Measurements from ENCODE around the gene EFTUD2.

The EFTUD2 gene

DNA sequence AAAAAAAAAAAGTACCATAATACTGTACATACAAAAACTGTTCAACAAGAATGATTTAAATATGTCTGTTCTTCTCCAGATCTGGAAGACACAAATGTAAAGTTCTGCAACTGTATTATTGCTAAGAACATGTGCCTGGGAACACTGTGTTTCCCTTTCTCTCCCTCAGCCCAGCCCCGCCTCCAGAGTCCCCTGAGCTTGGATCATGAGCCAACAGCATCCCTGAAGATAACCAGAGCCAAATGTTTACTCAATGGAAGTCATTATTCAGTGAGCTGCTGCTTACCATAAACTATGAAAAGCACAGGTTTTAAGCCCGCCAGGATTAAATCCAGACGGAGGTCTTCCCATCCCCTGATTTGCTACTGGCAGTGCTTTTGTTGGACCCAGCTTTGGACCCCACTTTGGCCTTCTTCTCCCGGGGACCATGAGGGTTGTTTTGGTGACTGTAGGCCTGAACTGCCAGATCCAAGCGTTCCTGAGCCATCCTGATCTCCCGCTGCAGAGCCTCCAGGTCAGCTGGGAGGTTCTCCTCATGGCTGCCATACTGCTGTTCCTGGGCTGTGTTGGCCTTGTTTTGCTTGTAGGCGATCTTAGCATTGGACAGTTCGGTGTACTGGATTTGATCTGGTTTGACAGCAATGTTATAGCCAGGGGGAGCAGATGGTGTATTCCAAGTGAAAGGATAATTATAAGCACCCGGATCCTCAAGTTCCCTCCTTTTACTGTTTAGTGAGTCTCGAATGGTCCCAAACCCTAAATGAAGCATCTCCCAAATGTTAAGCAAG is 94.7 kb downstream of the EFTUD2 start:
- H3K4me3 ChIP-seq (ENCODE audit: low read depth, low read length), result no peak overlapping the region
- DNase-seq (ENCODE audit: low read depth), result no peak
- TF ChIP-seq, protein P1, sequence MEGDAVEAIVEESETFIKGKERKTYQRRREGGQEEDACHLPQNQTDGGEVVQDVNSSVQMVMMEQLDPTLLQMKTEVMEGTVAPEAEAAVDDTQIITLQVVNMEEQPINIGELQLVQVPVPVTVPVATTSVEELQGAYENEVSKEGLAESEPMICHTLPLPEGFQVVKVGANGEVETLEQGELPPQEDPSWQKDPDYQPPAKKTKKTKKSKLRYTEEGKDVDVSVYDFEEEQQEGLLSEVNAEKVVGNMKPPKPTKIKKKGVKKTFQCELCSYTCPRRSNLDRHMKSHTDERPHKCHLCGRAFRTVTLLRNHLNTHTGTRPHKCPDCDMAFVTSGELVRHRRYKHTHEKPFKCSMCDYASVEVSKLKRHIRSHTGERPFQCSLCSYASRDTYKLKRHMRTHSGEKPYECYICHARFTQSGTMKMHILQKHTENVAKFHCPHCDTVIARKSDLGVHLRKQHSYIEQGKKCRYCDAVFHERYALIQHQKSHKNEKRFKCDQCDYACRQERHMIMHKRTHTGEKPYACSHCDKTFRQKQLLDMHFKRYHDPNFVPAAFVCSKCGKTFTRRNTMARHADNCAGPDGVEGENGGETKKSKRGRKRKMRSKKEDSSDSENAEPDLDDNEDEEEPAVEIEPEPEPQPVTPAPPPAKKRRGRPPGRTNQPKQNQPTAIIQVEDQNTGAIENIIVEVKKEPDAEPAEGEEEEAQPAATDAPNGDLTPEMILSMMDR (IDR thresholded peaks at IDR 0.05; ENCODE audit: control insufficient read depth, extremely low read depth, insufficient read depth), result no peak

DNA sequence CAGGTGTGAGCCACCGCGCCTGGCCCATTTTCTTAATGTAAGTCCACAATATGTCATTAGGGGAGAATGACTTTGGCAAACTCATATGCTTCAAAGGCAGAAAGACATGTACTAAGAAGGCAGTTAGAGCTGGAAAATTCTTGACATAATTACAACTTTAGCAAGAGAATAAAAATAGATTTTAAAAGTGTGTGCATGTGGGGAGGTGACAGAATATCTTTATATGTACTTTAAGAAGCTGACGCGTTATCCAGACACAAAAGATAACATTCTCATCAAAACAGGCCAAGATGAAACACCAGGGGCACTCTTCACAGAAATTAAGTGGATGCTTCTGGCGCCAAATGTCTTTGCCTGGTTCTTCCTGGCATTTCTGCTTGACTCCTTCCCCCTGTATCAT is 97.4 kb downstream of the EFTUD2 start:
- H3K4me3 ChIP-seq (ENCODE audit: low read depth, low read length), result no peak overlapping the region
- DNase-seq (ENCODE audit: low read depth), result no peak
- TF ChIP-seq, protein P1 (IDR thresholded peaks at IDR 0.05; ENCODE audit: control insufficient read depth, extremely low read depth, insufficient read depth), result no peak

All from LNCaP clone FGC (cell line).